Erythroblast (primary cell): ENCODE measurements around the gene PRKCE.

ENCODE experiments used
- GATA1 ChIP-seq: IDR thresholded peaks from 2 replicates; pipeline ENCODE4 v1.6.1; 2011; ENCODE audit warnings: low read depth, mild to moderate bottlenecking, control low read depth, low read length, moderate library complexity
- POLR2A ChIP-seq: IDR thresholded peaks from 2 replicates; pipeline ENCODE4 v1.6.1; 2011; ENCODE audit warnings: mild to moderate bottlenecking, low read length

DNA sequence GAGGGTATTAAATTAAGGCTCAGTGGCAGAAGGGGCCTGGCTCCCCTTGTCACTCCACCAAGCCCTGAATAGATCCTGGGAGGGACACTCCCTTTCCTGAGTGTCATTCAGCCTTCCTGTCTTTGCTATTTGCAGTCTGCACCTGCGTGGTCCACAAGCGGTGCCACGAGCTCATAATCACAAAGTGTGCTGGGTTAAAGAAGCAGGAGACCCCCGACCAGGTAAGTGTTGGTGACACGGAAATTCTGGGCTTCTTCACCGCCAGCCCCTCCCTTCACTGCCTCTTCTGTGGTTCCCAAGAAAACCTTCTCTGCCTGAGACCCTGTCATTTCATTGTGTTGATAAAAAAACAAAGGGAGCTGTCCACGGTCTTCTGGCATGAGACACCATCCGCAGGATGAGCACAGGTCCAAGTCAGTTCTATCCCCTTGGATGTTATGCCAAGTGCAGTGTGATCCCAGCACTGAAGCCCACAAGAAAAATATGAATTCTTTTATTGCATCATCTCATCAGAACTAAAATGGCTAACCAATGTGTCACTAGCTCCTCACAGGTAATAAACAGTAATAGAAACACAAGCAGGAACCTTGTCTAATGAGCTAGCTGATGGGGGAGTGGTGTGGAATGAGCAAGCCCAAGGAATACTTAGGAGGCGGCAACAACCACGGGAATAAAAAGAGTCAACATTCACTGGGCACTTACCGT lies 328.8 kb downstream of the PRKCE start:
- TF ChIP-seq POLR2A (no peak), GATA1 (no peak)
